Measurements from ENCODE around the gene SPIB.
A peak's percentile ranks its signal among the peaks of the same experiment; 100 is the strongest.

The SPIB gene

DNA sequence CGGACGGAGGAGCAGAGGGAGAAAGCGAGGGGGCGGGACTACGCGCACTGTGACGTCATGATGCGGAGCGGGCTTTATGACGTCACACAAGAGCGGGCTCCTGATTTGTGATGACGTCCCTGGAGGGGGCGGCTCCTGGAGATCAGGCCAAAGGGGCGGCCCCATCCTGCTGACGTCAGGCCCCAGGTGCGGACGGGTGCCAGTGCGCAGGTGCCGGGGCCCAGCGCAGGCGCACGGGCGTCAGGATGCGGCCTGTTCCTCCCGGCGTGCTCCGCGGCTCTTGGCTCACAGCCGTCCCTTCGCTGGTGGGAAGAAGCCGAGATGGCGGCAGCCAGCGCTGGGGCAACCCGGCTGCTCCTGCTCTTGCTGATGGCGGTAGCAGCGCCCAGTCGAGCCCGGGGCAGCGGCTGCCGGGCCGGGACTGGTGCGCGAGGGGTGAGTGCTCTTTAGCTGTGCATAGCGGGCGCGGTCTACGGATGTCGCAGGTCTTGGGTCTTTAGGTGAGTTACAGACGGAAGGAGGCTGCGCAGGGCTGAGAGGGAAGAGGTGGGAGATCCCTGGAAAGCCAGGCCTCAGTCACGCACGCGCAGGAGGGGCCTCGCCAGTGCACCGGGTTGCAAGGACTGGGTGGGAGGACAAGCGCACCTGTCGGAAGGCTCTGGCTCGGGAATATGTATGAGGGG, 57.6 kb downstream of the SPIB start, which contains the start of the genes EMC10 and GARIN5A:
Gene EMC10, plus strand, starts transcription at position 284 of the 683 bp plus-strand sequence. Its CDS starts 38 bp downstream, at position 322.
Gene GARIN5A, minus strand, starts transcription at position 625 of the 683 bp plus-strand sequence. Its CDS starts 460 bp downstream, at position 165.
- DNase-seq: peak; percentile 94

DNA sequence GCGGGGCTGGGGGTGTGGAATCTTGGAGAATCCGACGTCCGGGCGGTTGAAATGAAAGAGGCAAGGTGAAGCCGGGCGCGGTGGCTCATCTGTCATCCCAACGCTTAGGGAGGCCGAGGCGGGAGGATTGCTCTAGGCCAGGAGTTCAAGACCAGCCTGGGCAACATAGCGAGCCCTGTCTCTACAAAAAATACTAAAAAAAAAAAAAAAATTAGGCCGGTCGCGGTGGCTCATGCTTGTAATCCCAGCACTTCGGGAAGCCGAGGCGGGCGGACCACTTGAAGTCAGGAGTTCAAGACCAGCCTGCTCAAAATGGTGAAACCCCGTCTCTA, 58.1 kb downstream of the SPIB start:
- no peak for DNase-seq

DNA sequence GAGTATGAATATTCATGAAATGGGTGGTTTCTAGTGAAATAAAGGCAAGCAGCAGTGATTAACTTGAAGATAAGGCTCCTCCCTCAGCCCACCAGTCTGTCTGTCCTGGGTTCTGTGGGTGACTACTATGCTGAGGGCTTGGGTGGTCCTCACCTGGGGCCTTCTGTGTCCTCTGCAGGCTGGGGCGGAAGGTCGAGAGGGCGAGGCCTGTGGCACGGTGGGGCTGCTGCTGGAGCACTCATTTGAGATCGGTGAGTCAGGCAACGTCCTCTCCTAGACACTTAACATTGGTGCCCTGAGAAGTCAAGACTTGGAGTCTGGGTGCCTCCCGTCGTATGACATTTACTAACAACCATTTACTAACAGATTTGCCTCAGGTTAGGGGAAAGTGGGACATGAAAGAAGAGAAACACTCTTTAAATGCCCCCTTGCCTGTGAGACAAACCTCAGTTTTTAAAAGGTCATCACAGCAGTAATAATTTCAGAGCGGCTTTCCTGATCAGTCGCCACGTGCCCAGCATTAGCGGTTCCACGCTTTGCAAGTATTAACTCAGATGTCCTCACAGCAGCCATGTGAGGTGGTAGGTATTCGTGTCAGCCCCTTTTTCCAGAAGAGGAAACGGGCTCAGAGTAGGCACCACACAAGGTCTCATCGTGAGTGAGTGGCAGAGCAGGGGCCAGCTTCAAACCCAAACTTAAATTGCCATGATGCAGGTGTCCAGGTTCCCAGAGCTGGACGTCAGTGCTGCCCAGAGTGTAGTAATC, 59.2 kb downstream of the SPIB start:
- no peak for DNase-seq

DNA sequence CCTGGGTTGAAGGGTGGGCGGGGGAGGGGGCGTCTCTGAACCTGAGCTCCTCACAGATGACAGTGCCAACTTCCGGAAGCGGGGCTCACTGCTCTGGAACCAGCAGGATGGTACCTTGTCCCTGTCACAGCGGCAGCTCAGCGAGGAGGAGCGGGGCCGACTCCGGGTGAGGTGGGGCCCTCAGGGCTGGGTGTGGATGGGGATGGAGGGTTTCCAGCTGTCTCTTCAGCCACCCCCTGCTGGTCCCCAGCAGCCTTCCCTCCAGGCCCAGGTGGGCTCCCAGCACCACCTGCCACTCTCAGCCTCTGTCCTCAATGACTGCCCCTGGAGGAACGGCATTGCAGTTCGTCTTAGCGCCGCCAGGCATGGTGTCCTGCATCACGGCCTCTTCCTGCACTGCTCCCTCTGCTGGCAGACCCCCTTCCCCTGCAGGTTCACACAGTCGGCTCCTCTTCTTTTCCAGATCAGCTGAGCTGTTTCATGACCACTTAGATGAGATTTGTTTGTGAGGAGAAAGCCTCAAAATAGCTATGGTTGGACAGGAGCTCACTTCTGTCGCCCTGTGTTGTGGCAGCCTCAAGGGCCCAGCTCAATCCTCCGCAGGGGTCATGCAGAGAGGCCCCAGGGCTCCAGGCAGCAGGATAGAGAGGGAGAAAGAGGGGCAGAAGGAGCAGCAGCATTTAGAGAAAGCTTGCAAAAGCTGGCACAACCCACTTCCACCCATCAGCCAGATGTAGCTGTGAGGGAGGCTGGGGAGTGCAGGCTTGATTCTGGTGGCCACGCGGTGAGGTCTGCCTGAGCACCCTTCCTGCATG, 60.4 kb downstream of the SPIB start:
- DNase-seq: peak; percentile 58

DNA sequence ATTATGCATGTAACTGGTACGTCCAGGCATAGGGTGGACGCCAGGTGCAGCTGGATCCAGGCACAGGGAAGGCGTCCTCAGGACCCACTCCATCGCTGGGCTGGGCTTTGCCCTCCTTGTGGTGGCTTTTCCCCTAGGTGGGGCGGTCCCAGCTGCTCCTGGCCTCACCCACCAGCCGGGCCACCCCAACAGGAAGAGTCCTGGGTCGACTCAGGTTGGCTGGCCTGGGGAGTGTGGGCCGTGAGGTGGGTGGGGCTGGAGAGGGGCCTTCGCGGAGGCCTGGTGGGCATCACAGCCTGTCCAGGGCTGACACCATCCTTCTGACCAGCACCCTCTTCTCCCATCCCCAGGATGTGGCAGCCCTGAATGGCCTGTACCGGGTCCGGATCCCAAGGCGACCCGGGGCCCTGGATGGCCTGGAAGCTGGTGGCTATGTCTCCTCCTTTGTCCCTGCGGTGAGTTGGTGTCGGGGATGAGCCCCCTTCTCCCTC, 61.1 kb downstream of the SPIB start:
- no peak for DNase-seq

DNA sequence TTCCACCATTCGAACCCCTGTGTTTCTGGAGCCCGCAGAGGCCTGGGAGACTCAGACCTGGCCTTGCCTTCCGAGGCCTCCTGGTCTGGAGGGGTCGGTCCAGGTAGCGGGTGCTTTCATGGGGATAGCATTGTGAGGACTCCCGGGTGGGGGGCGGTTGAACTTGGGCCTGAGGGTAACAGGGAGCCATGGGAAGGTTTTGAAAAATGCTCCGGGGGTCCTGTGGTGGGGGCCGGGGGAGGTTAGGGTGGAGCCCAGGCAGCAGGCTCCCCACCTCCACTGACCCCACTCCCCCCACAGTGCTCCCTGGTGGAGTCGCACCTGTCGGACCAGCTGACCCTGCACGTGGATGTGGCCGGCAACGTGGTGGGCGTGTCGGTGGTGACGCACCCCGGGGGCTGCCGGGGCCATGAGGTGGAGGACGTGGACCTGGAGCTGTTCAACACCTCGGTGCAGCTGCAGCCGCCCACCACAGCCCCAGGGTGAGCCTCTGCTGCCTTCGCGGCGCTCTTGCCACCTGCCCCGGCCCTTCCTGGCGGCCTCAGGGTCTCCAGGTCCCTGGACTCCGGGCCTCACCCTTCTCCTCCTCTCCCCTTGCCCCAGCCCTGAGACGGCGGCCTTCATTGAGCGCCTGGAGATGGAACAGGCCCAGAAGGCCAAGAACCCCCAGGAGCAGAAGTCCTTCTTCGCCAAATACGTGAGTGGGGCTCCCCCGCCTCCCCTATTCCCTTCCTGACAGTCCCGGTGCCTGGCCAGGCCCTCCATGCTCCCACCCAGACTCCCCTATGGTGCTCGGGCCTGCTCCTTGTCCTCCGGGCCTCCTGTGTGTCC, 61.8 kb downstream of the SPIB start:
- no peak for DNase-seq

Measured in hematopoietic multipotent progenitor cell treated with erythropoietin and hydrocortisone succinate and interleukin-3 and kit ligand, for 6 days (in vitro differentiated cells).